H1 (cell line): ENCODE measurements around the gene MEF2A.

Source experiments
- BRCA1 ChIP-seq: IDR thresholded peaks from 2 replicates; pipeline ENCODE4 v1.6.1; 2012; ENCODE audit warnings: low read depth, low read length, improper control_type of control experiment
- CTCF ChIP-seq, 3 experiments: IDR thresholded peaks; 1 replicate in 2 of 3; 2 replicates in 1 of 3; pipeline versions ENCODE4 v1.5.1 to v1.6.1; 2011; ENCODE audit warnings: low read length in 3 of 3, mild to moderate bottlenecking in 3 of 3, inconsistent platforms in 2 of 3, low read depth in 1 of 3, moderate library complexity in 1 of 3; ENCODE audit not compliant: insufficient read depth in 1 of 3; ENCODE audit errors: control extremely low read depth in 1 of 3
- E2F6 ChIP-seq: IDR thresholded peaks from 2 replicates; pipeline ENCODE4 v1.6.1; 2012; ENCODE audit warnings: inconsistent platforms
- EZH2 ChIP-seq: fragments of 200-600 bp; sonication (generic); IDR thresholded peaks from 2 replicates; pipeline ENCODE4 v1.7.1; 2012; ENCODE audit warnings: low read depth, mild to moderate bottlenecking, moderate library complexity, low read length, inconsistent platforms; ENCODE audit not compliant: severe bottlenecking
- KDM1A ChIP-seq: fragments of 200-600, 300-600 bp; sonication (generic); IDR thresholded peaks from 2 replicates; pipeline ENCODE4 v1.7.1; 2016; ENCODE audit warnings: mild to moderate bottlenecking, low read length, borderline replicate concordance
- RFX5 ChIP-seq: IDR thresholded peaks from 2 replicates; pipeline ENCODE4 v1.6.1; 2011; ENCODE audit warnings: low read depth, low read length, improper control_type of control experiment, borderline replicate concordance
- SIN3A ChIP-seq, 2 experiments: IDR thresholded peaks in 1 of 2; conservative IDR thresholded peaks in 1 of 2; 2 replicates each; pipeline ENCODE4 v1.6.1; 2011 to 2012; ENCODE audit warnings: low read length in 2 of 2, improper control_type of control experiment in 1 of 2, low read depth in 1 of 2, mild to moderate bottlenecking in 1 of 2
- YY1 ChIP-seq: IDR thresholded peaks from 2 replicates; pipeline ENCODE4 v1.6.1; 2011; ENCODE audit warnings: low read depth, mild to moderate bottlenecking, low read length

DNA sequence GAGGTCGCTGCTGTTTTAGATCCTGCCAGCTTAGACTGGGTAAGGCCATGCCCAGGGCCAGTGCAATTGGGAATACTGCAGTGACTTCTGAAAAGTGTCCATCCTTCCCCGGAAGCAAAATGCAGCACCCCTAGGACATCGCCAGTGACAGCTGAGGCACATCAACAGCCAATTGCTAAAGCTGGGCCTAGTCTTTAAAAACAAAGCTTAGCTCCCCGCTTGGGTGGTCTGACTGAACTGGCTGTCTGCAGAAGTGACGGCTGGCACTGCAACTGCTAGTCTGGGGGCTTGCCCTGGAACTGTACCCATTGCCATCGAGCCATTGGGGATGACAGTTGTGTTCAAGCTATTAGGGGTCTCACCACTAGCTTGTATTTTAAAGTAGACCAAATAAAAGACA is 163.1 kb downstream of the MEF2A start:
- TF ChIP-seq CTCF (IDR thresholded peaks at IDR 0.05; ENCODE audit: control extremely low read depth in 1 of 3, insufficient read depth in 1 of 3, low read depth in 1 of 3, low read length in 3 of 3) (no peak), E2F6 (no peak), BRCA1 (no peak), KDM1A (no peak), YY1 (no peak), EZH2 (no peak), SIN3A (conservative IDR thresholded peaks at IDR 0.05 in 1 of 2, IDR thresholded peaks at IDR 0.05 in 1 of 2; ENCODE audit: low read depth in 1 of 2, low read length in 2 of 2) (no peak), RFX5 (no peak)
